GM12875 (cell line): ENCODE data around the gene THAP4.

Experiments
- H3K4me3 ChIP-seq: one replicate; pipeline ENCODE4 v1.5.1; 2011; ENCODE audit warnings: low read depth, low read length, control low read depth
- TF ChIP-seq, protein P1 (sequence below): IDR thresholded peaks from 2 replicates; pipeline ENCODE4 v1.5.1; 2011; ENCODE audit warnings: low read depth, mild to moderate bottlenecking, control low read depth, inconsistent platforms, low read length, moderate library complexity, borderline replicate concordance; ENCODE audit not compliant: insufficient read depth

The THAP4 gene

DNA sequence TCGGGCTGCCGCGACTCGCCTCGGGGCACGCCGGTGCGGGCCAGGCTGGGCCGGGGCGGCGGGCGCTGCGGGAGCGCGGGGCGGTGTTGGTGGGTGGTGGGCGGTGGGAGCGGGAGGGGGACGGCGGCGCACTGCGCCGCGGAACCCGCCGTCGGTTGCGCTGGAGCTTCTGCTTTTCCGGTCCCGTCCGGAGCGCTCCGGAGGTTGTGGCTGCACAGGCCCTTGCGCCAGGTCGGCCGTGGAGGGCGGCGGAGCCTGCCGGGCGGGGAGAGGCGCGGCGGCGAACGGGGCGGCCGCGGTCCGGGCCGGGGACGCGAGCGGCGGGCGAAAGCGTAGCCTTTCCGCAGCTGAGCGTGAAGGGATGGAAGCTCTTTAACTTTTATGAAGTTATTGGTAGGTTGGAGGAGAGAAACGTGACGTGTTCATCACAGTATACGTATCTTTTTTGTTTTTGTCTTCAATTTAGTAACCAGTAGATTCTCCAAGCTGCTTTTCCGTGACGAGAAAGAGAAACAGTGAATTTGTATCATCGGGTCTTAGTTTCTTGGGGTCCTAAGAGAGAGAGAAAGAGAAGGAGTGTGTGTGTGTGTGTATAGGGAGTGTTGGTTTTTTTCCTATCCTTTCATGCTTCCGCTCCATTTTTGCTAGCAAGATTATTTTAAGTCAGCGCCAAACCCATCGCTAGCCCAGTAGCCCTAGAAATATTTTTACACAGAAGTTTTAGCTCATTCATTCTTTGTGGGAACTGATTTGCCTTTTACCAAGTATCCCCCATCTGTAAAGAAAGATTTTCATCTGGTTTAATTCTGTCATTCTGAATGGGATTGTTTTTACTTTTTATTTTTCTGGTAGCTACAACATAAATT, 1.1 kb upstream of the THAP4 start:
- TF ChIP-seq, protein P1, sequence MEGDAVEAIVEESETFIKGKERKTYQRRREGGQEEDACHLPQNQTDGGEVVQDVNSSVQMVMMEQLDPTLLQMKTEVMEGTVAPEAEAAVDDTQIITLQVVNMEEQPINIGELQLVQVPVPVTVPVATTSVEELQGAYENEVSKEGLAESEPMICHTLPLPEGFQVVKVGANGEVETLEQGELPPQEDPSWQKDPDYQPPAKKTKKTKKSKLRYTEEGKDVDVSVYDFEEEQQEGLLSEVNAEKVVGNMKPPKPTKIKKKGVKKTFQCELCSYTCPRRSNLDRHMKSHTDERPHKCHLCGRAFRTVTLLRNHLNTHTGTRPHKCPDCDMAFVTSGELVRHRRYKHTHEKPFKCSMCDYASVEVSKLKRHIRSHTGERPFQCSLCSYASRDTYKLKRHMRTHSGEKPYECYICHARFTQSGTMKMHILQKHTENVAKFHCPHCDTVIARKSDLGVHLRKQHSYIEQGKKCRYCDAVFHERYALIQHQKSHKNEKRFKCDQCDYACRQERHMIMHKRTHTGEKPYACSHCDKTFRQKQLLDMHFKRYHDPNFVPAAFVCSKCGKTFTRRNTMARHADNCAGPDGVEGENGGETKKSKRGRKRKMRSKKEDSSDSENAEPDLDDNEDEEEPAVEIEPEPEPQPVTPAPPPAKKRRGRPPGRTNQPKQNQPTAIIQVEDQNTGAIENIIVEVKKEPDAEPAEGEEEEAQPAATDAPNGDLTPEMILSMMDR: no peak

DNA sequence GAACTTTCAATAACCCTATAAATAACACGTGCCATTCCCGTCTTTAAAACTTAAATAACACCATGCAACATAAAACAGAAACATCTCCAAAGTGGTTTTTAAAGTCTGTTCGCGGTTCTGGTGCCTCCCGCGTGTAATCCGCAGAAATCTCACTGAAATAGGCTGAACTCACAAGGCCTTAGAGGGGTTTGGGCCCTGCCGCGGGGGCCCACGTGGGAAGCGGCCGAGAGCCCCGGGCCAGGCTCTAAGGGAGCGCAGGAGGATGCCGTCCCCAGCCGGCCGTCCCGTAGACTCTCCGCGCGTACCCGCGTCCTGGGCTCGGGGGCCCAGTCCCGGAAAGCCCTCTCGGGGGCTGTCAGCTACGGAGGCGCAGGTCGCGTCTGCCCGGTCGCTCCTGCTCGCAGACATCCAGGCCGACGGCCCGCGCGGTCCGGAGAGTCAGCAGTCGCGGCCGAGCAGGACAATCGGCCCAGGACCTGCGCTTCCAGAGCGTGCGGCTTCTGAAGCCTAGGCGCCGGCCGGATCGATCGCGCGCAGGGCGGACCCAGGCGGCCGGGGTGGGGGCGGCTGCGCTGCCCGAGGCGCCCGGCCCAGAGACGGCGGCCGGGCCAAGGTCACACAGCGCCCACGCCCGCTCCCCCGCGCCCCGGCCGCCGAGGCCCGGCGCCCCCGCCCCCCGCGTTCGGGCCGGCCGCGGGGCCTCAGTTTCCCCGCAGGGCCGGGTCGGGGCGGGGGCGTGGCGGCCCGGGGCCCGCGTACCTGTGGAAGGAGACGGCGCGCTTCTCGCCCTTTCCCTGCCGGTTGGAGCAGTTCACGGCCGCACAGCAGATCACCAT, 558 bp downstream of the THAP4 start:
- H3K4me3 ChIP-seq: peak overlapping the region; percentile 92
- TF ChIP-seq, protein P1: no peak

More for the DNA sequence above, 1.1 kb upstream of the THAP4 start:
- H3K4me3 ChIP-seq: peak overlapping the region; percentile 92

DNA sequence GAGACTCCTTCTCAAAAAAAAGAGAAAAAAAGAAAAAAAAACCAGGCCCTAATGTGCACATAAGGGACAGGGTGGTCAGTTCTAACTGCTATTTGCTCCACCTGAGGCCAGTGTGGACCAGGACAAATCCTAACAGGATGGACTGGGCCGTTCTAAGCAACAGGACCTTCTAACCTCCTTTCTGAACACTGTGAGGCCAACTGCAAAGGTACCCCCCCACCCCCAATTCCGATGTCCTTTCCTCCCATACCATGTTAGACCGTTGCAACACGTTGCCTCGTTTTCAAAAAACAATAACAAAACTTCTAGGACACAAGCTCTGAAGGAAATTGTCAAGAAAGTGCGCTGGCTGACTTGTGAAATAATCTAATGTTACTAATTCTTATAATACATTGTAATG, 1.2 kb downstream of the THAP4 start:
- H3K4me3 ChIP-seq: peak overlapping the region; percentile 92
- TF ChIP-seq, protein P1: no peak

DNA sequence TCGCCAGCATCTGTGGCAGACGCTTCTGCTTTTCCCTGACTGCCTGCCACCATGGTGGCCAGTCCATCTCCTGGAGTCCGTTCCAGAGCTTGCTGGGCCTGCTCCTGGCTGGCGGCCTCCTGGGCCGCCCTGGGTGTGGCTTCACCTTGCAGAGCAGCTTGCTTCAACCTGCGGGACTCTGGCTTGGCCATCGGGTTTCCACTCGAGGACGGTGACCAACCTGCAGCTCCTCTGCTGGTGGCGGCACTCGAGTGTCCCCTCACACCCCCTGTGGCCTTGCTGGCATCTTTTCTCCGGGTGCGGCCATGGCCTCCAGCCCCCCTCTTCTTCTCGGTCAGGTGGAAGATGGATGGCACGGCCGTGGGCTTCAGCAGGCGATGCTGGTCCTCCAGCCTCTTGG, 3.4 kb downstream of the THAP4 start:
- H3K4me3 ChIP-seq: no peak overlapping the region
- TF ChIP-seq, protein P1: no peak

DNA sequence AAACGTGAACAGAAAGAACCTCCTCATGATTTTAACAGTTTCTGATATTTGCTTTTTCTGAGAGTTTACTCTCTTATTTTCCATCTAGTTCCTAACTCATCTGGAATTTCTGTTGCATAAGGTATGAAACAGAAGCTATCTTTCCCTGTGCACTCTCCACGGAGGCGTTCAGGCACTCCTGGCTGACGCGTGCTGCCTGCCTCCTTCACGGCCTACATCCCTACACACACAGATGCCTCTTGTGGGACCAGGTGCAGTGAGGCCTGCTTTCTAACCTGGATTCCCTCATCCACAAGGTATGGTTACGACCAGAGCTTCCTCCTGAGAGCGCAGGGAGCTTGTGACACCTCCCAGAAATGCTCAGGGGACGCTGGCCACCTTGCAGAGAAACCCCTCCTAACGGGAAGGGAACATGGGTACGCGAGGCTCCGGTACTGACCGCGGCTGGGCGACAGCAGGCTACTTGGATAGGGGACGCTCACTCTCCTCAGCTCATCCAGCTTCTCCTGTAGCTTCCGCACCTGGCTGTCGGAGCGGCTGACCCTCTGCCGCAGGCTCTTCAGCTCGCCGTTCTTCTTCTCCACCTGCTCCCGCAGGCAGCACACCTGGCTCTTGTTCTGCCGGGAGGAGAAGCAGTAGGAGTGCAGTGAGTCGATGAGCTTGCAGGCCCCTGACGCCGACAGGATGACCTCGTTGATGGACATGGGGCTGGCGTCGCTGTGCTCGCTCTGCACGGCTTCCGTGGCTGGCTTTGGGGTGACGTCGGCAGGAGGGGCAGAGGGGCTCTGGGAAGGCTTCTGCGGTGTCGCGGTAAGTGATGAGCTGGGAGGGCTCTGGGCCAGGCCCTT, 4.3 kb downstream of the THAP4 start:
- no peak overlapping the region for H3K4me3 ChIP-seq
- TF ChIP-seq, protein P1: no peak

DNA sequence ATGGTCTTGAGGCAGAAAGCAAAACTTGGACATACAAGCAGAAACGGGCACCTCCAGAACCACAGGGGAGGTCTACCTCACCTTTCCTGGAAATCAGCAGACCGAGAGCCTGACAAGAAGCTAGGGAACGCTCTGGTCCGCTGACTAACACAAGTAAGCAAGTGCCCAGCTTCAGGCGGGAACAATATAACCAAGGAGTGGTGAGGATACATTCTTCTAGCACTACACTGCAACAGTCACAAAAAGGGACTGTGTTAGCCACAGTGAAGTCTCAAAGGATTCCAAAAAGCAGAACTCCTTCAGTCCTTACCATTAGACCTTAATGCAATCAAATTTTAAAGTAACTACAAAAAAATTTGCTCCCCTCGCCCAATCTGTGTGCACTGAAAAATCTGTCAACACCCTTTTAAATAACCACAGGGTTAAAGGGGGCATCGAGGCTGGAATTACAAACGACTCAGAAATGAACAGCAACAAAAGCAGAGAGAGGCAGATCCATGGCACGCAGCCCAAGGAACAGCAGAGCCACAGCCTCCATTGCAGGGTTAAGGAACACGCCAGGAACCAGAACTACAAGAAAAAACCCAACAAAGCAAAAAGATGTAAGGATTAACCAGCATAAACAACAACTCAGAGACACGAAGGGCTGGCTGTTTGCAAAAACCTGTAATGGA, 7.1 kb downstream of the THAP4 start:
- TF ChIP-seq, protein P1: no peak
- H3K4me3 ChIP-seq: no peak overlapping the region
